Fibroblast of lung (primary cell): ENCODE data around the gene POGZ.

Experiments
- CTCF ChIP-seq, 2 donors: IDR thresholded peaks in 1 of 2; conservative IDR thresholded peaks in 1 of 2; 1 replicate in 1 of 2; 2 replicates in 1 of 2; pipeline ENCODE4 v1.5.1; 2011 to 2012; ENCODE audit warnings: low read length in 2 of 2, control low read depth in 1 of 2, inconsistent platforms in 1 of 2, low read depth in 1 of 2, mild to moderate bottlenecking in 1 of 2
- EZH2 ChIP-seq: IDR thresholded peaks from 2 replicates; pipeline ENCODE4 v1.5.1; 2012; ENCODE audit warnings: low read length, control low read depth, mild to moderate bottlenecking; ENCODE audit errors: missing control alignments

GRCh38 chr1:151475175-151475574 lies 15.9 kb upstream of the POGZ start:
- TF ChIP-seq CTCF (conservative IDR thresholded peaks at IDR 0.05 in 1 of 2, IDR thresholded peaks at IDR 0.05 in 1 of 2; ENCODE audit: low read depth in 1 of 2, low read length in 2 of 2) (no peak), EZH2 (no peak)
